Spleen (tissue), 11 donors: Measurements from ENCODE around the gene VPS54. TPM values are rescaled to one million over a fixed set of nuclear protein-coding genes. Genes with fewer than 3 reads are reported as not detected.
"Not testable (repeated sequence)": the region's sequence is repeated elsewhere in the genome, so short reads cannot be mapped to it uniquely, and the experiment has no call there.

ENCODE experiments used
- DNase-seq: peaks from one replicate; pipeline ENCODE4 v3.0.0-alpha.2; 2020
- H3K27ac ChIP-seq, 8 donors: fragments of 200-600 bp; sonication (generic) in 7 of 8; 1 replicate in 4 of 8; 2 replicates in 4 of 8; pipeline versions ENCODE4 v1.5.0 to v1.8.0; 2016 to 2021; ENCODE audit warnings: inconsistent platforms in 4 of 8, mild to moderate bottlenecking in 4 of 8, moderate library complexity in 1 of 8
- H3K27me3 ChIP-seq, 7 donors: fragments of 200-600 bp; sonication (generic) in 6 of 7; replicated peaks in 1 of 7; 1 replicate in 4 of 7; 2 replicates in 3 of 7; pipeline versions ENCODE4 v1.5.0 to v1.8.0; 2016 to 2021; ENCODE audit warnings: inconsistent platforms in 3 of 7, mild to moderate bottlenecking in 1 of 7
- H3K36me3 ChIP-seq, 6 donors: fragments of 200-600 bp; sonication (generic) in 5 of 6; 1 replicate in 4 of 6; 2 replicates in 2 of 6; pipeline versions ENCODE4 v1.5.0 to v1.8.0; 2016 to 2021; ENCODE audit warnings: inconsistent platforms in 2 of 6
- H3K4me1 ChIP-seq, 6 donors: fragments of 200-600 bp; sonication (generic) in 5 of 6; 1 replicate in 3 of 6; 2 replicates in 3 of 6; pipeline versions ENCODE4 v1.5.0 to v1.8.0; 2016 to 2021; ENCODE audit warnings: inconsistent platforms in 3 of 6
- H3K4me3 ChIP-seq, 8 donors: fragments of 200-600 bp; sonication (generic) in 7 of 8; 1 replicate in 4 of 8; 2 replicates in 4 of 8; pipeline versions ENCODE4 v1.5.0 to v1.8.0; 2016 to 2021; ENCODE audit warnings: inconsistent platforms in 4 of 8, mild to moderate bottlenecking in 4 of 8, moderate library complexity in 2 of 8
- H3K9me3 ChIP-seq, 8 donors: fragments of 200-600 bp; sonication (generic) in 7 of 8; 1 replicate in 4 of 8; 2 replicates in 4 of 8; pipeline versions ENCODE4 v1.5.0 to v1.8.0; 2016 to 2021; ENCODE audit warnings: inconsistent platforms in 4 of 8
- POLR2A ChIP-seq, 3 donors: fragments of 450-650 bp; IDR thresholded peaks; one replicate each; pipeline ENCODE4 v1.5.1; 2017; ENCODE audit warnings: antibody characterized with exemption in 3 of 3, mild to moderate bottlenecking in 1 of 3
- POLR2AphosphoS5 ChIP-seq, 3 donors: sonication (generic); formaldehyde crosslinking; IDR thresholded peaks; one replicate each; pipeline ENCODE4 v1.5.1; 2017; ENCODE audit warnings: antibody characterized with exemption in 3 of 3
- WGBS, 5 donors: extraction: QIAGEN DNeasy Blood & Tissue Kit in 3 of 5; methylation state at CpG; one replicate each; pipeline versions ENCODE4 v1.1.5 to v1.1.7; 2013 to 2018; 5-methylcytosine and 5-hydroxymethylcytosine counted together
- intact Hi-C: fragments of 100-400 bp; cut with DNase I; formaldehyde crosslinking; loops from one replicate; pipeline ENCODE4 v1.15.0; 2023; ENCODE audit warnings: low total_unique reads
- polyA plus RNA-seq, 3 donors: library from polyadenylated mRNA; stranded (reverse); fragments of 200-250 nt; gene quantifications; one replicate each; pipeline ENCODE4 v1.2.1, GENCODE V29; 2013
- total RNA-seq, 7 donors: library from RNA; depleted of rRNA in 3 of 7; stranded (reverse); fragments of >200 nt in 3 of 7; fragmentation: NEBNext Ultra II Directional in 4 of 7; extraction: Animal tissue kit (Norgen Biotek cat#: 25700) in 4 of 7; gene quantifications; one replicate each; pipeline versions ENCODE4 v1.1.0 to v1.2.1, GENCODE V29; 2016 to 2021
- TF ChIP-seq, protein P1 (sequence below), 11 experiments: fragments of 200-600 bp in 7 of 11; fragments of 450-650 bp in 4 of 11; sonication (generic) in 4 of 11; IDR thresholded peaks in 8 of 11; conservative IDR thresholded peaks in 3 of 11; 1 replicate in 7 of 11; 2 replicates in 4 of 11; pipeline versions ENCODE4 v1.4.0 to v1.8.0; 2016 to 2021; ENCODE audit warnings: antibody characterized with exemption in 11 of 11, inconsistent platforms in 4 of 11, mild to moderate bottlenecking in 1 of 11
- donor health status: healthy with polysubstance abuse.
- donor health status: DM: no; HTN: no; CAD: no; lungs with moderate emphysema.
- donor health status: DM: no; HTN: no; CAD: no.
- donor health status: Bipolar disorder and iron deficiency.
- donor health status: healthy.
- donor health status: DM: no; HTN: no; CAD: no.
- donor health status: DM: yes; HTN: yes; CAD: no.

The VPS54 gene
- total and polyA plus RNA-seq, 10 donors = 9.2 to 31.3 (median 23.8) TPM

DNA sequence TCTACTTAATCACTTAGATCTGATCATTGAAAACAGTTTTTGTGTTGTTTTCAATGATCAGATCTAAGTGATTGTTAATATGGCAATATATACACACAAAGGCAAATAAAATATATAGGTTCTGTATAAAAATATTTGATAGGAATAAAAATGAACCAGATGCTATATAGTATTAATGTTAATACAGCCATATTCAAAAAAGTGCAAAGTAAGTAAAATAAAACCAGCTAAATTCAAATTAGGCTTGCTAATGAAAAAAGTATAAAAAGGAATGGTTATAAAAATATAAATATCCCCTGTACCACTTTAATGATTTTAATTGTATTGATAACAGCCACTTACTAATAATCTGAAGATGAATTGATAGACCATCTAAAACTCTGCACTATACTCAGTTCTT, 38.4 kb downstream of the VPS54 start:
- Histone ChIP-seq H3K9me3 (no peaks in the 10 kb centered on the region), H3K4me3 (no peak overlapping the region), H3K4me1 (peaks cover 0 to 18% (median 12%) of the 10 kb centered on the region in 6 donors), H3K36me3 (peaks cover 0 to 77% (median 14%) of the 10 kb centered on the region in 6 donors), H3K27me3 (no peaks in the 10 kb centered on the region), H3K27ac (no peak overlapping the region)
- no peak for DNase-seq
- TF ChIP-seq, protein P1, sequence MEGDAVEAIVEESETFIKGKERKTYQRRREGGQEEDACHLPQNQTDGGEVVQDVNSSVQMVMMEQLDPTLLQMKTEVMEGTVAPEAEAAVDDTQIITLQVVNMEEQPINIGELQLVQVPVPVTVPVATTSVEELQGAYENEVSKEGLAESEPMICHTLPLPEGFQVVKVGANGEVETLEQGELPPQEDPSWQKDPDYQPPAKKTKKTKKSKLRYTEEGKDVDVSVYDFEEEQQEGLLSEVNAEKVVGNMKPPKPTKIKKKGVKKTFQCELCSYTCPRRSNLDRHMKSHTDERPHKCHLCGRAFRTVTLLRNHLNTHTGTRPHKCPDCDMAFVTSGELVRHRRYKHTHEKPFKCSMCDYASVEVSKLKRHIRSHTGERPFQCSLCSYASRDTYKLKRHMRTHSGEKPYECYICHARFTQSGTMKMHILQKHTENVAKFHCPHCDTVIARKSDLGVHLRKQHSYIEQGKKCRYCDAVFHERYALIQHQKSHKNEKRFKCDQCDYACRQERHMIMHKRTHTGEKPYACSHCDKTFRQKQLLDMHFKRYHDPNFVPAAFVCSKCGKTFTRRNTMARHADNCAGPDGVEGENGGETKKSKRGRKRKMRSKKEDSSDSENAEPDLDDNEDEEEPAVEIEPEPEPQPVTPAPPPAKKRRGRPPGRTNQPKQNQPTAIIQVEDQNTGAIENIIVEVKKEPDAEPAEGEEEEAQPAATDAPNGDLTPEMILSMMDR (IDR thresholded peaks at IDR 0.05 in 8 of 11, conservative IDR thresholded peaks at IDR 0.05 in 3 of 11) = no peak
- TF ChIP-seq POLR2AphosphoS5 (IDR thresholded peaks at IDR 0.05) (no peak), POLR2A (IDR thresholded peaks at IDR 0.05) (no peak)
- intact Hi-C loops = no loop called here

GRCh38 chr2:63977904-63978303, 41.3 kb downstream of the VPS54 start:
- H3K36me3 ChIP-seq = peaks cover 0 to 93% (median 16%) of the 10 kb centered on the region in 6 donors
- WGBS, 5 donors = 70 to 80% (median 77%) methylated on average over 5 of the region's 5 CpGs
- intact Hi-C loops = no loop called here
- H3K27ac ChIP-seq = peak overlapping the region in 3 of 8 donors; percentile 6 to 23 (median 16)
- no peak for DNase-seq
- H3K4me3 ChIP-seq = no peak overlapping the region
- no peaks in the 10 kb centered on the region for H3K27me3 ChIP-seq
- H3K9me3 ChIP-seq = no peaks in the 10 kb centered on the region
- H3K4me1 ChIP-seq = no peaks in the 10 kb centered on the region
- TF ChIP-seq POLR2AphosphoS5 (IDR thresholded peaks at IDR 0.05) (no peak), POLR2A (IDR thresholded peaks at IDR 0.05) (no peak)
- TF ChIP-seq, protein P1 (IDR thresholded peaks at IDR 0.05 in 8 of 11, conservative IDR thresholded peaks at IDR 0.05 in 3 of 11) = no peak

- Histone ChIP-seq H3K9me3 (no peaks in the 10 kb centered on the region), H3K4me1 (no peaks in the 10 kb centered on the region), H3K4me3 (no peak overlapping the region), H3K36me3 (peaks cover 0 to 93% (median 18%) of the 10 kb centered on the region in 6 donors), H3K27me3 (no peaks in the 10 kb centered on the region), H3K27ac (no peak overlapping the region)
- intact Hi-C loops = no loop called here
- DNase-seq = no peak
- TF ChIP-seq POLR2A (IDR thresholded peaks at IDR 0.05) = no peak
- TF ChIP-seq POLR2AphosphoS5 (IDR thresholded peaks at IDR 0.05) = no peak
- TF ChIP-seq, protein P1 (IDR thresholded peaks at IDR 0.05 in 8 of 11, conservative IDR thresholded peaks at IDR 0.05 in 3 of 11) = no peak
- WGBS, 5 donors = 95 to 99% (median 98%) methylated on average over 7 of the region's 7 CpGs
These were observed 43.1 kb downstream of the VPS54 start for GRCh38 chr2:63976125-63976510.

DNA sequence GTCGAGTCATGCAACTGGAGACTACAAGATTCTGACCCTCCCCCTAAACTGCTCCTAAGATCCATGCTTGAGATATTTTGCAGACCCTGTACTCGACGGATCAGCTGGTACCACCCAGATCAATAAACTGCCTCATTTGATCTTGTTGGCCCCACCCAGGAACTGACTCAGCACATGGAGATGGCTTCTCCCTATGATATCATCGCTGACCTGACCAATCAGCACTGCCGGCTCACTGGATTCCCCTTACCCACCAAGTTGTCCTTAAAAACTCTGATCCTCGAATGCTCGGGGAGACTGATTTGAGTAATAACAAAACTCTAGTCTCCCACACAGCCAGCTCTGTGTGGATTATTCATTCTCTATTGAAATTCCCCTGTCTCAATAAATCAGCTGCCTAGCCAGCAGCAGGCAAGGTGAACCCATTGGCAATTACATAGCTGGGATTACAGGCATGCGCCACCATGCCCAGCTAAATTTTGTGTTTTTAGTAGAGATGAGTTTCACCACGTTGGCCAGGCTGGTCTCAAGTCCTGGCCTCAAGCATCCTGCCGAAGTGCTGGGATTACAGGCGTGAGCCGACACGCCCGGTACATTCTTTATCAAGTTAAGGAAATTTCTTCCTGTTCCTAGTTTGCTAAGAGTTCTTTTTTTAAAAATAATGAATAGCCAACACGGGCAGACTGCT, 43.6 kb downstream of the VPS54 start:
- no peak for DNase-seq
- H3K4me1 ChIP-seq = no peaks in the 10 kb centered on the region
- TF ChIP-seq POLR2AphosphoS5 (IDR thresholded peaks at IDR 0.05) (no peak), POLR2A (IDR thresholded peaks at IDR 0.05) (no peak)
- TF ChIP-seq, protein P1 (IDR thresholded peaks at IDR 0.05 in 8 of 11, conservative IDR thresholded peaks at IDR 0.05 in 3 of 11) = no peak
- no peak overlapping the region for H3K27ac ChIP-seq
- intact Hi-C loops = no loop called here
- no peaks in the 10 kb centered on the region for H3K27me3 ChIP-seq
- H3K9me3 ChIP-seq = no peaks in the 10 kb centered on the region
- 90 to 97% (median 93%) methylated on average over 15 of the region's 15 CpGs for WGBS, 5 donors
- no peak overlapping the region for H3K4me3 ChIP-seq
- H3K36me3 ChIP-seq = peaks cover 0 to 95% (median 18%) of the 10 kb centered on the region in 6 donors

DNA sequence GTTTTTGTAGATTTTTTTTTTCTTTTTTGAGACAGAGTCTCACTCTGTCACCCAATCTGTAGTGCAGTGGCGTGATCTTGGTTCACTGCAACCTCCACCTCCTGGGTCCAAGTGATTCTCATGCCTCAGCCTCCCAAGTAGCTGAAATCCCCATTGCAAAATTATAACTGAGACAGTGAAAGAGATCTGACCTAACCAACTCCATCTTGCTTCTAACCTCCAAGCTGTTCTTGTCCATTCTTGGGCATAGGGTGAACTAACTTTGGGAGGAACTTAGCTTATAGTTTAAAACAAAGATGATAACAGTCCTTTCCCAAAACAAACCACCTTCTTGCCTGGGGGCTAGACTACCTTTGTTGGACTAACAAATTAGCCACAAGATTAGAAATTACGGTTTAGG, 44.2 kb downstream of the VPS54 start:
- DNase-seq, intact Hi-C loops, H3K9me3 ChIP-seq, H3K27ac ChIP-seq, H3K4me3 ChIP-seq, H3K27me3 ChIP-seq, H3K4me1 ChIP-seq: not testable (repeated sequence)
- peaks cover 0 to 95% (median 16%) of the 10 kb centered on the region in 6 donors for H3K36me3 ChIP-seq
- WGBS, 5 donors = 96 to 100% (median 97%) methylated on average over 2 of the region's 2 CpGs
